Lower leg skin (tissue), 4 donors: ENCODE measurements around the gene DICER1. TPM values are rescaled to one million over a fixed set of nuclear protein-coding genes. Genes with fewer than 3 reads are reported as not detected.

Source experiments
- DNase-seq, 2 donors: peaks; one replicate each; pipeline ENCODE4 v3.0.0-alpha.2; 2019; ENCODE audit warnings: low spot score in 2 of 2
- H3K4me3 ChIP-seq: fragments of 200-600 bp; sonication (generic); 2 replicates; pipeline ENCODE4 v1.5.1; 2017; ENCODE audit warnings: mild to moderate bottlenecking, low read depth; ENCODE audit not compliant: poor library complexity, severe bottlenecking
- CTCF ChIP-seq, 3 donors: fragments of 450-650 bp; IDR thresholded peaks; one replicate each; pipeline ENCODE4 v1.5.1; 2016; ENCODE audit warnings: antibody characterized with exemption in 3 of 3, mild to moderate bottlenecking in 3 of 3, moderate library complexity in 2 of 3
- POLR2A ChIP-seq, 2 donors: fragments of 450-650 bp; IDR thresholded peaks; one replicate each; pipeline ENCODE4 v1.6.1; 2016 to 2017; ENCODE audit warnings: antibody characterized with exemption in 2 of 2, mild to moderate bottlenecking in 1 of 2, moderate library complexity in 1 of 2
- WGBS, 2 donors: methylation state at CpG; one replicate each; pipeline ENCODE4 v1.1.5; 2018; 5-methylcytosine and 5-hydroxymethylcytosine counted together
- intact Hi-C: fragments of 100-400 bp; cut with DNase I; formaldehyde crosslinking; loops from one replicate; pipeline ENCODE4 v1.15.0; 2023; ENCODE audit warnings: low total_unique reads
- total RNA-seq, 4 donors: library from RNA; depleted of rRNA; stranded (reverse); fragments of >200 nt; gene quantifications; one replicate each; pipeline ENCODE4 v1.1.0, GENCODE V29; 2016

DICER1 gene
- total RNA-seq, 4 donors from 2014 or later, result 32.8 to 70.4 (median 45.0) TPM

- intact Hi-C loops, result loop anchor here (10.0 kb wide), 1 partner anchor 398 kb away; no protein-coding TSS in a partner anchor
- WGBS, 2 donors, result 85 to 86% methylated on average over 9 of the region's 9 CpGs
- TF ChIP-seq CTCF (IDR thresholded peaks at IDR 0.05) (no peak), POLR2A (IDR thresholded peaks at IDR 0.05) (no peak)
- no peak for DNase-seq
- H3K4me3 ChIP-seq, result no peak overlapping the region
Observed at GRCh38 chr14:95092723-95093122, 64.6 kb downstream of the DICER1 start.

GRCh38 chr14:95091581-95091980 lies 65.7 kb downstream of the DICER1 start:
- DNase-seq, result no peak
- no peak overlapping the region for H3K4me3 ChIP-seq
- 53 to 56% methylated on average over 4 of the region's 4 CpGs for WGBS, 2 donors
- TF ChIP-seq CTCF (IDR thresholded peaks at IDR 0.05) (no peak), POLR2A (IDR thresholded peaks at IDR 0.05) (no peak)
- intact Hi-C loops, result loop anchor here (10.0 kb wide), 1 partner anchor 397 kb away; no protein-coding TSS in a partner anchor

GRCh38 chr14:95088665-95089064 lies 68.7 kb downstream of the DICER1 start:
- intact Hi-C loops, result no loop called here
- H3K4me3 ChIP-seq, result no peak overlapping the region
- 63 to 68% methylated on average over 4 of the region's 4 CpGs for WGBS, 2 donors
- no peak for TF ChIP-seq POLR2A (IDR thresholded peaks at IDR 0.05)
- TF ChIP-seq CTCF (IDR thresholded peaks at IDR 0.05), result no peak
- no peak for DNase-seq

GRCh38 chr14:95087619-95088018 lies 69.7 kb downstream of the DICER1 start:
- no peak for DNase-seq
- 79 to 82% methylated on average over 6 of the region's 6 CpGs for WGBS, 2 donors
- no peak overlapping the region for H3K4me3 ChIP-seq
- intact Hi-C loops, result no loop called here
- TF ChIP-seq POLR2A (IDR thresholded peaks at IDR 0.05), result no peak
- no peak for TF ChIP-seq CTCF (IDR thresholded peaks at IDR 0.05)

- TF ChIP-seq CTCF (IDR thresholded peaks at IDR 0.05), result no peak
- no peak for TF ChIP-seq POLR2A (IDR thresholded peaks at IDR 0.05)
- no peak overlapping the region for H3K4me3 ChIP-seq
- DNase-seq, result no peak
- 91% methylated on average over 5 of the region's 5 CpGs for WGBS, 2 donors
- intact Hi-C loops, result no loop called here
Observed at GRCh38 chr14:95085321-95085720, 72.0 kb downstream of the DICER1 start.

- intact Hi-C loops, result no loop called here
- WGBS, 2 donors, result 68 to 87% methylated on average over 3 of the region's 3 CpGs
- no peak for TF ChIP-seq POLR2A (IDR thresholded peaks at IDR 0.05)
- no peak for TF ChIP-seq CTCF (IDR thresholded peaks at IDR 0.05)
- no peak for DNase-seq
- H3K4me3 ChIP-seq, result no peak overlapping the region
Observed at GRCh38 chr14:95078867-95079266, 78.5 kb downstream of the DICER1 start.
